ENCODE results near the gene PARK7.

Gene PARK7

GRCh38 chr1:8025671-8026144 lies 64.2 kb downstream of the PARK7 start:
- DNase-seq, result no peak

GRCh38 chr1:8026153-8026975 lies 64.9 kb downstream of the PARK7 start, which contains the start of gene ERRFI1:
ERRFI1 (minus strand) TSS chr1:8026309; CDS start chr1:8015619, 10,690 bp downstream.
- peak; percentile 92 for DNase-seq

- DNase-seq, result no peak
Observed at GRCh38 chr1:8026976-8027747, 65.7 kb downstream of the PARK7 start.

- DNase-seq, result no peak
Observed at GRCh38 chr1:8027748-8028570, 66.4 kb downstream of the PARK7 start.

GRCh38 chr1:8028571-8028910 lies 67.0 kb downstream of the PARK7 start:
- no peak for DNase-seq

GRCh38 chr1:8031176-8031785 lies 69.8 kb downstream of the PARK7 start:
- peak; percentile 45 for DNase-seq

- DNase-seq, result no peak
Observed at GRCh38 chr1:8032366-8032910, 70.9 kb downstream of the PARK7 start.

GRCh38 chr1:8033322-8033721 lies 71.8 kb downstream of the PARK7 start:
- no peak for DNase-seq

All from RPMI8226 (cell line).